H1 (cell line): Measurements from ENCODE around the gene MILR1. TPM values are rescaled to one million over a fixed set of nuclear protein-coding genes. Genes with fewer than 3 reads are reported as not detected.

Experiments used
- CTCF ChIA-PET: fragments of 300-600 bp; sonication (Branson Sonifier 250); formaldehyde crosslinking; loops from one replicate; lab custom pipeline; 2021; ENCODE audit not compliant: partially characterized antibody; lab: Charles Lee
- POLR2A ChIA-PET: fragments of 300-600 bp; sonication (Branson Sonifier 250); formaldehyde crosslinking; loops from one replicate; lab custom pipeline; 2021; ENCODE audit warnings: inconsistent platforms; ENCODE audit not compliant: partially characterized antibody; lab: Charles Lee
- DNase-seq, 2 experiments: peaks; one replicate each; pipeline versions ENCODE4 v3.0.0 to v3.0.0-alpha.2; 2010 to 2022; ENCODE audit warnings: low spot score in 2 of 2, low read depth in 1 of 2, mixed read lengths in 1 of 2
- FAIRE-seq: peaks from 2 replicates; lab custom pipeline; 2011; peaks lifted over from hg19 to GRCh38; lab: Jason Lieb, UNC
- H2AFZ ChIP-seq: 2 replicates; pipeline ENCODE4 v1.8.1; 2012; ENCODE audit warnings: low read length, inconsistent platforms
- H2AK5ac ChIP-seq: 2 replicates; pipeline ENCODE4 v1.6.1; 2013; ENCODE audit warnings: low read depth, low read length
- H2BK120ac ChIP-seq: replicated peaks from 2 replicates; pipeline ENCODE3; 2013; ENCODE audit warnings: low read depth, low read length, inconsistent platforms
- H2BK12ac ChIP-seq: 2 replicates; pipeline ENCODE4 v1.6.1; 2013; ENCODE audit warnings: low read depth, low read length
- H2BK15ac ChIP-seq: 2 replicates; pipeline ENCODE4 v1.6.1; 2013; ENCODE audit warnings: low read length
- H2BK20ac ChIP-seq: 2 replicates; pipeline ENCODE4 v1.6.1; 2013; ENCODE audit warnings: low read length
- H2BK5ac ChIP-seq: 2 replicates; pipeline ENCODE4 v1.6.1; 2013; ENCODE audit warnings: low read depth, low read length
- H3K14ac ChIP-seq: 2 replicates; pipeline ENCODE4 v1.6.1; 2013; ENCODE audit warnings: inconsistent platforms; ENCODE audit not compliant: insufficient read length
- H3K18ac ChIP-seq: 2 replicates; pipeline ENCODE4 v1.6.1; 2013; ENCODE audit warnings: low read length; ENCODE audit errors: extremely low read depth
- H3K23ac ChIP-seq: 2 replicates; pipeline ENCODE4 v1.6.1; 2013; ENCODE audit warnings: inconsistent platforms; ENCODE audit not compliant: insufficient read length
- H3K23me2 ChIP-seq: 2 replicates; pipeline ENCODE4 v1.6.1; 2013; ENCODE audit warnings: low read depth, low read length
- H3K27ac ChIP-seq: 2 replicates; pipeline ENCODE4 v1.6.1; 2011; ENCODE audit warnings: low read depth, low read length, inconsistent platforms
- H3K27me3 ChIP-seq, 4 experiments: replicated peaks in 1 of 4; 1 replicate in 1 of 4; 2 replicates in 3 of 4; pipeline versions ENCODE4 v1.6.1 to v1.8.1; 2011 to 2013; ENCODE audit warnings: low read length in 3 of 4, mild to moderate bottlenecking in 3 of 4, inconsistent platforms in 2 of 4, mixed read lengths in 2 of 4, moderate library complexity in 1 of 4; ENCODE audit not compliant: control insufficient read depth in 3 of 4, insufficient read depth in 3 of 4; ENCODE audit errors: extremely low read depth in 1 of 4
- H3K36me3 ChIP-seq, 4 experiments: 2 replicates each; pipeline versions ENCODE4 v1.6.1 to v1.8.1; 2011 to 2013; ENCODE audit warnings: mild to moderate bottlenecking in 4 of 4, low read length in 3 of 4, moderate library complexity in 2 of 4, control low read depth in 1 of 4, inconsistent platforms in 1 of 4; ENCODE audit not compliant: insufficient read depth in 4 of 4, control insufficient read depth in 2 of 4
- H3K4ac ChIP-seq: replicated peaks from 2 replicates; pipeline ENCODE3; 2013; ENCODE audit warnings: low read length, low read depth, mixed read lengths, inconsistent platforms; ENCODE audit not compliant: insufficient read length
- H3K4me1 ChIP-seq, 4 experiments: replicated peaks in 1 of 4; 1 replicate in 1 of 4; 2 replicates in 3 of 4; pipeline versions ENCODE4 v1.6.1 to v1.8.1; 2011 to 2013; ENCODE audit warnings: low read length in 3 of 4, inconsistent platforms in 2 of 4, mixed read lengths in 1 of 4; ENCODE audit not compliant: insufficient read depth in 4 of 4, control insufficient read depth in 3 of 4
- H3K4me2 ChIP-seq, 2 experiments: 2 replicates each; pipeline versions ENCODE4 v1.6.1 to v1.8.1; 2011 to 2013; ENCODE audit warnings: low read depth in 2 of 2, low read length in 2 of 2, control low read depth in 1 of 2, inconsistent platforms in 1 of 2, mild to moderate bottlenecking in 1 of 2; ENCODE audit not compliant: insufficient read depth in 1 of 2
- H3K4me3 ChIP-seq, 4 experiments: fragments of 200-600, 300-600 bp in 1 of 4; sonication (generic), shearing (Covaris generic), sonication (Bioruptor Twin) in 1 of 4; 2 replicates each; pipeline versions ENCODE4 v1.5.1 to v1.8.1; 2011 to 2016; ENCODE audit warnings: low read length in 4 of 4, low read depth in 3 of 4, control low read depth in 2 of 4, inconsistent platforms in 2 of 4, mild to moderate bottlenecking in 2 of 4, mixed read lengths in 1 of 4, moderate library complexity in 1 of 4; ENCODE audit not compliant: insufficient read depth in 2 of 4; ENCODE audit errors: extremely low read depth in 1 of 4
- H3K56ac ChIP-seq: replicated peaks from 2 replicates; pipeline ENCODE3; 2013; ENCODE audit warnings: low read depth, mild to moderate bottlenecking, mixed read lengths, low read length, inconsistent platforms; ENCODE audit not compliant: insufficient read length
- H3K79me1 ChIP-seq: 2 replicates; pipeline ENCODE4 v1.6.1; 2013; ENCODE audit warnings: low read depth, low read length, control low read depth
- H3K79me2 ChIP-seq, 2 experiments: 2 replicates each; pipeline versions ENCODE4 v1.6.1 to v1.8.1; 2012 to 2013; ENCODE audit warnings: low read length in 2 of 2, mild to moderate bottlenecking in 2 of 2, inconsistent platforms in 1 of 2; ENCODE audit not compliant: insufficient read depth in 2 of 2, control insufficient read depth in 1 of 2
- H3K9ac ChIP-seq, 4 experiments: replicated peaks in 1 of 4; 1 replicate in 1 of 4; 2 replicates in 3 of 4; pipeline versions ENCODE4 v1.6.1 to v1.8.1; 2011 to 2013; ENCODE audit warnings: low read depth in 3 of 4, low read length in 3 of 4, control low read depth in 2 of 4, mild to moderate bottlenecking in 2 of 4, moderate library complexity in 2 of 4, inconsistent platforms in 1 of 4; ENCODE audit errors: extremely low read depth in 1 of 4
- H3K9me3 ChIP-seq, 2 experiments: 2 replicates each; pipeline versions ENCODE4 v1.6.1 to v1.8.1; 2012 to 2013; ENCODE audit warnings: mild to moderate bottlenecking in 2 of 2, moderate library complexity in 2 of 2, control low read depth in 1 of 2, inconsistent platforms in 1 of 2, low read depth in 1 of 2, low read length in 1 of 2, mixed read lengths in 1 of 2; ENCODE audit not compliant: insufficient read depth in 2 of 2
- H4K20me1 ChIP-seq, 2 experiments: replicated peaks in 1 of 2; 2 replicates each; pipeline versions ENCODE3 to v1.8.1; 2011 to 2013; ENCODE audit warnings: inconsistent platforms in 2 of 2, low read length in 2 of 2, mild to moderate bottlenecking in 1 of 2; ENCODE audit not compliant: insufficient read depth in 2 of 2, control insufficient read depth in 1 of 2
- H4K5ac ChIP-seq: 2 replicates; pipeline ENCODE4 v1.6.1; 2013; ENCODE audit warnings: low read length, low read depth, mixed read lengths, inconsistent platforms; ENCODE audit not compliant: insufficient read length
- H4K8ac ChIP-seq: 2 replicates; pipeline ENCODE4 v1.8.0; 2013; ENCODE audit warnings: mild to moderate bottlenecking, moderate library complexity, low read length, inconsistent platforms; ENCODE audit not compliant: insufficient read depth; ENCODE audit errors: extremely low read depth
- H4K91ac ChIP-seq: replicated peaks from 2 replicates; pipeline ENCODE3; 2013; ENCODE audit warnings: low read length, mixed read lengths, inconsistent platforms; ENCODE audit not compliant: insufficient read length
- EGR1 ChIP-seq: IDR thresholded peaks from 2 replicates; pipeline ENCODE4 v1.6.1; 2011; ENCODE audit warnings: low read depth, low read length, borderline replicate concordance
- EP300 ChIP-seq, 2 experiments: IDR thresholded peaks; 1 replicate in 1 of 2; 2 replicates in 1 of 2; pipeline ENCODE4 v1.6.1; 2011 to 2012; ENCODE audit warnings: low read depth in 2 of 2, low read length in 2 of 2, mild to moderate bottlenecking in 2 of 2, borderline replicate concordance in 1 of 2, inconsistent platforms in 1 of 2, moderate library complexity in 1 of 2
- POU5F1 ChIP-seq: IDR thresholded peaks from 2 replicates; pipeline ENCODE4 v1.6.1; 2011; ENCODE audit warnings: low read depth, mild to moderate bottlenecking, low read length, moderate library complexity
- SRF ChIP-seq: IDR thresholded peaks from 2 replicates; pipeline ENCODE4 v1.6.1; 2011; ENCODE audit warnings: mild to moderate bottlenecking, low read depth, low read length, moderate library complexity
- WGBS, 2 experiments: shearing (Covaris generic) in 1 of 2; methylation state at CpG; one replicate each; pipeline versions ENCODE4 v1.1.6 to v1.1.7; 2013 to 2015; ENCODE audit warnings: low lambda C conversion rate in 2 of 2, mixed read lengths in 2 of 2, inconsistent platforms in 1 of 2, low coverage in 1 of 2, missing lambda C conversion rate in 1 of 2; ENCODE audit not compliant: insufficient replicate concordance in 2 of 2, insufficient coverage in 1 of 2, insufficient read length in 1 of 2; ENCODE audit errors: extremely low coverage in 1 of 2, missing lambda C conversion rate in 1 of 2; 5-methylcytosine and 5-hydroxymethylcytosine counted together
- polyA plus RNA-seq, 7 experiments: library from polyadenylated mRNA; depleted of rRNA in 3 of 7; stranded (reverse) in 5 of 7; unstranded in 2 of 7; fragments of >200 nt in 5 of 7; fragments of 200-250 nt in 2 of 7; gene quantifications; 1 replicate in 5 of 7; 2 replicates in 1 of 7; 4 replicates in 1 of 7; pipeline versions ENCODE4 v1.2.1 to v1.2.3, GENCODE V29; 2011 to 2013; ENCODE audit warnings: missing spikeins in 2 of 7, mixed read lengths in 2 of 7
- total RNA-seq: library from RNA; stranded (reverse); fragmentation: NEBNext Ultra II Directional; extraction: Animal tissue kit (Norgen Biotek cat#: 25700); gene quantifications from 2 replicates; pipeline ENCODE4 v1.2.1, GENCODE V29; 2021

Gene MILR1
- total and polyA plus RNA-seq, 2 of the 8 experiments (the other 6 are each of a cell fraction or from before 2014, with no cell fraction given), result not detected

- Histone ChIP-seq H2BK20ac (no peak overlapping the region), H2BK15ac (no peak overlapping the region), H3K4me1 (peaks cover 0 to 3% (median 0%) of the 10 kb centered on the region in 4 experiments; a peak in 1 of 7 replicates), H4K91ac (no peak overlapping the region), H2BK12ac (no peak overlapping the region), H3K9ac (no peak overlapping the region), H2AFZ (no peak overlapping the region), H3K4me3 (no peak overlapping the region), H3K56ac (no peak overlapping the region), H2AK5ac (no peak overlapping the region), H3K27ac (no peak overlapping the region), H3K79me2 (no peaks in the 10 kb centered on the region), H3K36me3 (peaks cover 0 to 2% (median 0%) of the 10 kb centered on the region in 4 experiments; a peak in 1 of 8 replicates), H3K4me2 (no peak overlapping the region), H3K14ac (no peak overlapping the region), H3K23ac (no peak overlapping the region), H3K27me3 (no peaks in the 10 kb centered on the region), H3K4ac (no peak overlapping the region), H2BK5ac (no peak overlapping the region), H4K20me1 (no peaks in the 10 kb centered on the region), H3K9me3 (peaks cover 14 to 17% of the 10 kb centered on the region in 2 experiments), H4K5ac (no peak overlapping the region), H3K23me2 (no peaks in the 10 kb centered on the region), H4K8ac (no peak overlapping the region), H3K18ac (no peak overlapping the region), H3K79me1 (no peaks in the 10 kb centered on the region), H2BK120ac (no peak overlapping the region)
- ChIA-PET POLR2A (interaction anchor here (0.9 kb wide), 1 partner anchor 77 kb away, joined by 4 read pairs; no protein-coding TSS in a partner anchor), CTCF (interaction anchor here (1.3 to 3.4 kb wide), 3 partner anchors 9 to 146 kb away, joined by 4 to 29 read pairs (median 7); no protein-coding TSS in a partner anchor)
- DNase-seq, result no peak
- no peak for TF ChIP-seq EGR1
- TF ChIP-seq SRF, result no peak
- no peak for TF ChIP-seq POU5F1
- TF ChIP-seq EP300 (IDR thresholded peaks at IDR 0.05; ENCODE audit: borderline replicate concordance in 1 of 2, low read depth in 2 of 2, low read length in 2 of 2), result no peak
- no peak for FAIRE-seq
- 100% methylated on average over 1 of the region's 1 CpG; no CpG with 5 or more reads in 1 of the 2 experiments for WGBS, 2 experiments
These were observed 20.5 kb upstream of the MILR1 start for GRCh38 chr17:64428406-64428805.
